ENCODE results near the gene ZEB2. TPM values are rescaled to one million over a fixed set of nuclear protein-coding genes. Genes with fewer than 3 reads are reported as not detected.

ZEB2 gene
- total RNA-seq, 1 experiment from 2014 or later = 28.2 TPM

- Mint-ChIP-seq H3K36me3 (ENCODE audit: insufficient read depth, unreplicated experiment) (peaks cover 11% of the 10 kb centered on the region), H3K9me3 (ENCODE audit: unreplicated experiment) (no peaks in the 10 kb centered on the region), H3K4me1 (ENCODE audit: insufficient read depth, unreplicated experiment) (peaks cover 25% of the 10 kb centered on the region), H3K4me3 (ENCODE audit: unreplicated experiment) (no peak overlapping the region), H3K27ac (ENCODE audit: low read depth, unreplicated experiment) (no peak overlapping the region), H3K27me3 (ENCODE audit: insufficient read depth, unreplicated experiment) (no peaks in the 10 kb centered on the region)
- ChIA-PET POLR2A (interaction anchor here (0.6 kb wide), 1 partner anchor 148 kb away, joined by 3 read pairs; no protein-coding TSS in a partner anchor), CTCF (interaction anchor here (0.6 kb wide), 1 partner anchor 378 kb away, joined by 4 read pairs; no protein-coding TSS in a partner anchor)
- BruUV-seq (replicated peaks) = no TSS peak
- DNase-seq (ENCODE audit: unreplicated experiment) = no peak
- no peak for TF ChIP-seq CTCF (IDR thresholded peaks at IDR 0.05; ENCODE audit: unreplicated experiment)
- intact Hi-C loops (cut with micrococcal nuclease) = no loop called here
These were observed 12.3 kb downstream of the ZEB2 start for GRCh38 chr2:144507441-144508171.

GRCh38 chr2:144505245-144505831 lies 14.6 kb downstream of the ZEB2 start:
- H3K27ac Mint-ChIP-seq (ENCODE audit: low read depth, unreplicated experiment) = peak overlapping the region; percentile 63
- H3K9me3 Mint-ChIP-seq (ENCODE audit: unreplicated experiment) = no peaks in the 10 kb centered on the region

GRCh38 chr2:144504218-144504641 lies 15.7 kb downstream of the ZEB2 start:
- Mint-ChIP-seq H3K4me1 (ENCODE audit: insufficient read depth, unreplicated experiment) (peaks cover 30% of the 10 kb centered on the region), H3K27ac (ENCODE audit: low read depth, unreplicated experiment) (peak overlapping the region; percentile 63)

More at GRCh38 chr2:144505245-144505831, 14.6 kb downstream of the ZEB2 start:
- peak; percentile 31 for DNase-seq (ENCODE audit: unreplicated experiment)
- intact Hi-C loops (cut with micrococcal nuclease) = no loop called here
- peaks cover 7% of the 10 kb centered on the region for H3K36me3 Mint-ChIP-seq (ENCODE audit: insufficient read depth, unreplicated experiment)
- no peaks in the 10 kb centered on the region for H3K27me3 Mint-ChIP-seq (ENCODE audit: insufficient read depth, unreplicated experiment)
- TF ChIP-seq CTCF (IDR thresholded peaks at IDR 0.05; ENCODE audit: unreplicated experiment) = no peak
- CTCF ChIA-PET = interaction anchor here (0.7 kb wide), 1 partner anchor 122 kb away, joined by 4 read pairs; no protein-coding TSS in a partner anchor
- H3K4me3 Mint-ChIP-seq (ENCODE audit: unreplicated experiment) = peak overlapping the region; percentile 1
- no TSS peak for BruUV-seq (replicated peaks)
- POLR2A ChIA-PET = interaction anchor here (1.0 kb wide), 1 partner anchor 174 kb away, joined by 4 read pairs; no protein-coding TSS in a partner anchor
- H3K4me1 Mint-ChIP-seq (ENCODE audit: insufficient read depth, unreplicated experiment) = peaks cover 30% of the 10 kb centered on the region

More at GRCh38 chr2:144504218-144504641, 15.7 kb downstream of the ZEB2 start:
- intact Hi-C loops (cut with micrococcal nuclease) = no loop called here
- DNase-seq (ENCODE audit: unreplicated experiment) = no peak
- ChIA-PET POLR2A (interaction anchor here (0.6 to 1.3 kb wide), 4 partner anchors 9 to 267 kb away, joined by 3 to 5 read pairs (median 3); no protein-coding TSS in a partner anchor), CTCF (interaction anchor here (0.6 to 1.6 kb wide), 6 partner anchors 14 to 1269 kb away, joined by 3 to 6 read pairs (median 4); no protein-coding TSS in a partner anchor)
- Mint-ChIP-seq H3K4me3 (ENCODE audit: unreplicated experiment) (no peak overlapping the region), H3K27me3 (ENCODE audit: insufficient read depth, unreplicated experiment) (no peaks in the 10 kb centered on the region), H3K36me3 (ENCODE audit: insufficient read depth, unreplicated experiment) (peaks cover 7% of the 10 kb centered on the region), H3K9me3 (ENCODE audit: unreplicated experiment) (no peaks in the 10 kb centered on the region)
- TF ChIP-seq CTCF (IDR thresholded peaks at IDR 0.05; ENCODE audit: unreplicated experiment) = no peak
- no TSS peak for BruUV-seq (replicated peaks)
